Choroid plexus epithelial cell (primary cell): ENCODE measurements around the gene MCU.

Source experiments
- DNase-seq: peaks from one replicate; pipeline ENCODE4 v3.0.0-alpha.2; 2010; ENCODE audit warnings: low read depth
- H3K4me3 ChIP-seq: 2 replicates; pipeline ENCODE4 v1.5.1; 2011; ENCODE audit warnings: low read depth, mild to moderate bottlenecking, control low read depth, low read length, moderate library complexity
- TF ChIP-seq, protein P1 (sequence below): conservative IDR thresholded peaks from 2 replicates; pipeline ENCODE4 v1.5.1; 2011; ENCODE audit warnings: low read depth, mild to moderate bottlenecking, control low read depth, inconsistent platforms, low read length, moderate library complexity

Gene MCU

DNA sequence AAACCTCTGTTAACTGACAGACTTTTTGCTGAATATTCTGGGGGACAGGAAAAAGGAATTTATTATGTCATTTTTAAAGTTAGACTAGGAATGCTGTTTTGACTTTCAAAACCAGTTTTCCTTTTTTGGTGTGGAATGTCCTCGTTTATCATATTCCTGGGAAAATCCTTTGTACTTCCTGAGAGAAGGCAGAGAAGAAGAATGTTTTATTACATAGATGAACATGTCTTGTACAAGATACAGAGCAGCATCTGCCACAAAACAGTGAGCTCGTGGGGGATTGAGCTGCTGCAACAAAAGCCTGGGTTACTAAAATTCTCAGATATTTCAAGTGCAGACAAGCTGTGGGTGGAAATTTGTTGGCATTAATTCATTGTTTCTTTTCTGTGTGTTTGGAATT, 20.2 kb downstream of the MCU start:
- TF ChIP-seq, protein P1, sequence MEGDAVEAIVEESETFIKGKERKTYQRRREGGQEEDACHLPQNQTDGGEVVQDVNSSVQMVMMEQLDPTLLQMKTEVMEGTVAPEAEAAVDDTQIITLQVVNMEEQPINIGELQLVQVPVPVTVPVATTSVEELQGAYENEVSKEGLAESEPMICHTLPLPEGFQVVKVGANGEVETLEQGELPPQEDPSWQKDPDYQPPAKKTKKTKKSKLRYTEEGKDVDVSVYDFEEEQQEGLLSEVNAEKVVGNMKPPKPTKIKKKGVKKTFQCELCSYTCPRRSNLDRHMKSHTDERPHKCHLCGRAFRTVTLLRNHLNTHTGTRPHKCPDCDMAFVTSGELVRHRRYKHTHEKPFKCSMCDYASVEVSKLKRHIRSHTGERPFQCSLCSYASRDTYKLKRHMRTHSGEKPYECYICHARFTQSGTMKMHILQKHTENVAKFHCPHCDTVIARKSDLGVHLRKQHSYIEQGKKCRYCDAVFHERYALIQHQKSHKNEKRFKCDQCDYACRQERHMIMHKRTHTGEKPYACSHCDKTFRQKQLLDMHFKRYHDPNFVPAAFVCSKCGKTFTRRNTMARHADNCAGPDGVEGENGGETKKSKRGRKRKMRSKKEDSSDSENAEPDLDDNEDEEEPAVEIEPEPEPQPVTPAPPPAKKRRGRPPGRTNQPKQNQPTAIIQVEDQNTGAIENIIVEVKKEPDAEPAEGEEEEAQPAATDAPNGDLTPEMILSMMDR: no peak
- no peak for DNase-seq
- no peak overlapping the region for H3K4me3 ChIP-seq

DNA sequence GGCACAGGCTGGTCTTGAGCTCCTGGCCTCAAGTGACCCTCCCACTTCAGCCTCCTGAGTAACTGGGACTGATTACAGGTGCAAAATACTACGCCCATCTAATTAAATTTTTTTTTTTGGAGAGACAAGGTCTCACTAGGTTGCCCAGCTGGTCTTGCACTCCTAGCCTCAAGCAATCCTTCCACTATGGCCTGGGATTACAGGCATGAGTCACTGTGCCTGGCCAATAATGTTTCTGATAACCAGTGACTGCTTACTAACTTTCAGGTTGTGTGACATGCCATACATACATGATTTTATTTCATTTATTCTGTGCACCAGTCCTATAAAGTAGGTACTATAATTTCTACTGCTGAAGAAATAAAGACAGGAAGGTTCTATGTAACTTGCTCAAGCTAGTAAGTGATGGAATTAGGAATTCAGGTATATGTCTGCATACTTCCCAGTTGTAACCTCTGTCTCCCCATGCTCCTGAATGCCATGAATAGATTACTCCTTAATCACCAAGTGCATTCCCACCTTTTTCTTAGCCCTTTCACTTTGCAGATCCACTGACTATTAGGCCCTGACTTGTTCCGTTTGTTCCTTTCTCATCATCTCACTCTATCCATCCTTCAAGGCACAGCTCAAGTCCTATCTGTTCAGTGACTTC, 28.1 kb downstream of the MCU start:
- H3K4me3 ChIP-seq: no peak overlapping the region
- TF ChIP-seq, protein P1: no peak
- DNase-seq: no peak

DNA sequence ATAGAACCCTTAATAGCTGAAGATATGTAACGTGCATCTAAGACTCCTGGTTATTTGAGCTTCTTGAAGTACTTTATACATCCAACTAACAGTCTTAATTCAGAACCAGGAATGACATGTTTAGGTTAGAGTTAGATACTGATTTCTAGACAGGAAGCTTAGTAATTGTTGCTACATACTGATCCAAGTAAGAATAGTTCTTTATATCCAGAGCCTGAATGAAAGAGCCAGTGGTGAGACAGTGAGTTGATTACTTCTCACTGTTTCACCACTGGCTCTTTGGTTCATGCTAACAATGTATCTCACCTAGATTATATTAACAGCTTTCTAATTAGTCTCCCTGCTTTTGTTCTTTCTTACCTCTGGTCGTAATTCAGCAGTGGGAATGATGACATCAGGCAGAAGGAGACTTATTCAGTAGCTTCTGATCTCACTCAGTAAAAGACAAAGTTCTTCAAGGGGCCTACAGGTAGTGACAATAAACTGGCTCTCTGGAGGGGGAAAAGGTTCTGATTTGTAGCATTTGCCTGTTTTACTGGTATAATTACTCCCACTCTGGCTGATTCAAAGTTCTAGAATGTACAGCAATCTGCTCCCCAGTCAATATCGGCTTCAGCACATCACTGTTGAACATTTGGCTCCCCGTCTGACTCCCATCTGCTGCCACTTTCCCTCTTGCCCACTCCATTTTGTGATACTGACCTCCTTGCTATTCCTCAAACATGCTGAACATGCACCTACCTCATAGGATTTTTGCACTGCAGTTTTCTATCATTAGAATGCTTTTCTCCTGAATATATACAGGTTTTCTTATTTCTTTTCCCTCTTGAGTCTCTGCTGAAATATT, 29.1 kb downstream of the MCU start:
- H3K4me3 ChIP-seq: no peak overlapping the region
- TF ChIP-seq, protein P1: no peak
- no peak for DNase-seq

DNA sequence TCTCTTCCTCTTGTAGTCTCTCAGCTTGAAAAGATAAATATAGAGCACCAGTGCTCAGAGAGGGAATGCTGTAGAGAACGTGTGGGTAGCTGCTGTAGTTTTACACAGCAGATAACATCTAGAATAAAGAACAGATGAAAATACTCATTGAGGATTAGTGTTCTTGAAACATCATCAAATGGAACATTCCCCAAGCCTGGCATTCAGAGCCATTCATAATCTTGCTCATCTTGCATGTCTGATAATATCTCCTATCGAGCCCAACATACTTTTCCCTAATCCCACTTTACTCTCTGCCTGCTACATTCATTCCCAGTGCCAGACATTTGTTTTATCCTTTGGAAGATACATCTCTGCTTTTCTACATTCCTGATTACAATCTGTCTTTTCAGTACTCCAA, 35.2 kb downstream of the MCU start:
- no peak for DNase-seq
- TF ChIP-seq, protein P1: no peak
- no peak overlapping the region for H3K4me3 ChIP-seq

DNA sequence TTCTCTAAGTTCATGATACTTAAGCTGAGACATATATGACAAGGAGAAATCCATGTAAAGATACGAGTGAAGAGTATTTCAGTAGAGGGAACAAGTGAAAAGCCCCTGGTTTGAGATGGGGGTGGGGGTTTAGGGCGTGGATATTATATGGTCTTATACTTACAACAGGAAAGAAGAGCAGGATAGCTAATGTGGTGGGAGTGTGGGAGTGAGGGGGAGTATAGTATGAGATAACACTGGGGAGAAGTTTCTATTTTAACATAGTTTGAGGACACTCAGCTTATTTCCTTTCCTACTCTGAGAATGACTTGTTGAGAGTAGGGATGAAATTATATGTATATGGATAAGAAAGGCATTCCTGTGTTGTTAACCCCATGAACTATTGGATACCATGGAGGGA, 36.5 kb downstream of the MCU start:
- no peak overlapping the region for H3K4me3 ChIP-seq
- TF ChIP-seq, protein P1: no peak
- no peak for DNase-seq

DNA sequence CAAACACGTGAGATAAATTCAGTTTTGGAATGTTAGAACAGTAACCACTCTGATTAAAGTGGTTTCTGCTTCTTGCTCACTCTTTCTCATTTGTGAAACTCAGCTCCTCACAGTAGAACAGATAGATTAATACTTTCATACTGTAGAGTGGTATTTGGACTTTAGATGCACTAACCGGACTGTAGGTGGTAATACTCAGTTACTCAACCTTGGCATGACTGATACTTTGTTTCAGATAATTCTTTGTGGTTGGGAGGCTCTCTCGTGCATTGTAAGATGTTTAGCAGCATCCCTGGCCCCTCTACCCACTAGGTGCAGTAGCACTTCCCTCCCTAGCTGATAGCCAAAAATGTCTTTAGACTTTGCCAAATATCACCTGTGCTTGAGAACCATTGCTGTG, 37.6 kb downstream of the MCU start:
- DNase-seq: no peak
- H3K4me3 ChIP-seq: no peak overlapping the region
- TF ChIP-seq, protein P1: no peak
